T-helper 17 cell (primary cell): ENCODE results near the gene YWHAE. TPM values are rescaled to one million over a fixed set of nuclear protein-coding genes. Genes with fewer than 3 reads are reported as not detected.
"Not testable (repeated sequence)": the region's sequence is repeated elsewhere in the genome, so short reads cannot be mapped to it uniquely, and the experiment has no call there.

Experiments
- ATAC-seq: fragments of 150-1000 bp; cut with Tn5 transposase; 2 replicates; pipeline ENCODE4 v1.10.0; 2021; ENCODE audit warnings: mild to moderate bottlenecking, moderate library complexity
- DNase-seq, 3 donors: peaks; one replicate each; pipeline versions ENCODE4 v3.0.0 to v3.0.0-alpha.2; 2020 to 2021
- H3K9me3 ChIP-seq: one replicate; pipeline ENCODE4 v1.7.0; 2013; ENCODE audit warnings: low read length, mild to moderate bottlenecking; ENCODE audit not compliant: control insufficient read depth, poor library complexity, severe bottlenecking
- H3K27ac Mint-ChIP-seq: one replicate; pipeline ENCODE4 v1.8.0; 2022; ENCODE audit warnings: mild to moderate bottlenecking, moderate library complexity, mixed read lengths
- H3K27me3 Mint-ChIP-seq: one replicate; pipeline ENCODE4 v1.8.0; 2022; ENCODE audit warnings: mixed read lengths
- H3K36me3 Mint-ChIP-seq: one replicate; pipeline ENCODE4 v1.8.0; 2022; ENCODE audit warnings: low read depth, mixed read lengths
- H3K4me1 Mint-ChIP-seq: one replicate; pipeline ENCODE4 v1.8.0; 2022; ENCODE audit warnings: mild to moderate bottlenecking, mixed read lengths
- H3K4me3 Mint-ChIP-seq: one replicate; pipeline ENCODE4 v1.8.0; 2022; ENCODE audit warnings: mild to moderate bottlenecking, moderate library complexity, mixed read lengths
- total RNA-seq, 4 donors: library from RNA in 2 of 4; stranded (reverse) in 2 of 4; gene quantifications; one replicate each; pipeline ENCODE4 v1.2.3 and lab custom pipeline; 2022 to 2026

Gene YWHAE
- total RNA-seq, 2 donors from 2014 or later, result 142 to 146 TPM

- ATAC-seq (no peak), DNase-seq (no peak)
- no peaks in the 10 kb centered on the region for H3K27me3 Mint-ChIP-seq
- H3K27ac Mint-ChIP-seq, result peak overlapping the region; percentile 45
- H3K4me3 Mint-ChIP-seq, result no peak overlapping the region
- H3K4me1 Mint-ChIP-seq, result peaks cover 13% of the 10 kb centered on the region
- no peaks in the 10 kb centered on the region for H3K9me3 ChIP-seq
- H3K36me3 Mint-ChIP-seq, result no peaks in the 10 kb centered on the region
Observed at GRCh38 chr17:1422885-1423284, 22.9 kb upstream of the YWHAE start.

GRCh38 chr17:1421470-1421869, 21.4 kb upstream of the YWHAE start:
- no peaks in the 10 kb centered on the region for H3K9me3 ChIP-seq
- H3K4me1 Mint-ChIP-seq, result peaks cover 13% of the 10 kb centered on the region
- no peak overlapping the region for H3K27ac Mint-ChIP-seq
- ATAC-seq (no peak), DNase-seq (no peak)
- H3K4me3 Mint-ChIP-seq, result no peak overlapping the region
- H3K27me3 Mint-ChIP-seq, result no peaks in the 10 kb centered on the region
- no peaks in the 10 kb centered on the region for H3K36me3 Mint-ChIP-seq

GRCh38 chr17:1420981-1421380, 21.0 kb upstream of the YWHAE start:
- no peak for DNase-seq
- no peaks in the 10 kb centered on the region for H3K9me3 ChIP-seq
- H3K27me3 Mint-ChIP-seq, result no peaks in the 10 kb centered on the region
- no peak overlapping the region for H3K4me3 Mint-ChIP-seq
- H3K36me3 Mint-ChIP-seq, result no peaks in the 10 kb centered on the region
- peaks cover 12% of the 10 kb centered on the region for H3K4me1 Mint-ChIP-seq
- ATAC-seq, result no peak
- no peak overlapping the region for H3K27ac Mint-ChIP-seq

GRCh38 chr17:1420163-1420562, 20.1 kb upstream of the YWHAE start:
- Mint-ChIP-seq H3K4me1 (peaks cover 5% of the 10 kb centered on the region), H3K27ac (no peak overlapping the region), H3K36me3 (no peaks in the 10 kb centered on the region), H3K27me3 (no peaks in the 10 kb centered on the region), H3K4me3 (no peak overlapping the region)
- DNase-seq, result no peak
- no peaks in the 10 kb centered on the region for H3K9me3 ChIP-seq
- ATAC-seq, result no peak

GRCh38 chr17:1418476-1418875, 18.5 kb upstream of the YWHAE start:
- not testable (repeated sequence) for H3K4me3 Mint-ChIP-seq, H3K27me3 Mint-ChIP-seq, DNase-seq, H3K27ac Mint-ChIP-seq, H3K9me3 ChIP-seq, H3K4me1 Mint-ChIP-seq, H3K36me3 Mint-ChIP-seq, ATAC-seq

- no peaks in the 10 kb centered on the region for H3K27me3 Mint-ChIP-seq
- no peaks in the 10 kb centered on the region for H3K9me3 ChIP-seq
- no peak overlapping the region for H3K4me3 Mint-ChIP-seq
- DNase-seq (no peak), ATAC-seq (no peak)
- peaks cover 3% of the 10 kb centered on the region for H3K4me1 Mint-ChIP-seq
- H3K27ac Mint-ChIP-seq, result no peak overlapping the region
- peaks cover 3% of the 10 kb centered on the region for H3K36me3 Mint-ChIP-seq
Observed at GRCh38 chr17:1416414-1416813, 16.4 kb upstream of the YWHAE start.

GRCh38 chr17:1414634-1415033, 14.6 kb upstream of the YWHAE start:
- H3K9me3 ChIP-seq, result no peaks in the 10 kb centered on the region
- H3K4me3 Mint-ChIP-seq, result no peak overlapping the region
- ATAC-seq, result no peak
- peaks cover 3% of the 10 kb centered on the region for H3K4me1 Mint-ChIP-seq
- no peaks in the 10 kb centered on the region for H3K27me3 Mint-ChIP-seq
- H3K27ac Mint-ChIP-seq, result peak overlapping the region; percentile 34
- DNase-seq, result no peak
- peaks cover 3% of the 10 kb centered on the region for H3K36me3 Mint-ChIP-seq

- Mint-ChIP-seq H3K36me3 (peaks cover 3% of the 10 kb centered on the region), H3K4me3 (no peak overlapping the region)
- no peaks in the 10 kb centered on the region for H3K9me3 ChIP-seq
Observed at GRCh38 chr17:1414001-1414574, 14.1 kb upstream of the YWHAE start.

GRCh38 chr17:1413281-1413791, 13.3 kb upstream of the YWHAE start:
- Mint-ChIP-seq H3K27me3 (no peaks in the 10 kb centered on the region), H3K27ac (no peak overlapping the region), H3K4me3 (no peak overlapping the region), H3K36me3 (peaks cover 3% of the 10 kb centered on the region), H3K4me1 (peaks cover 3% of the 10 kb centered on the region)
- DNase-seq (no peak), ATAC-seq (no peak)
- no peaks in the 10 kb centered on the region for H3K9me3 ChIP-seq

More at GRCh38 chr17:1414001-1414574, 14.1 kb upstream of the YWHAE start:
- Mint-ChIP-seq H3K27ac (peak overlapping the region; percentile 34), H3K4me1 (peaks cover 3% of the 10 kb centered on the region), H3K27me3 (no peaks in the 10 kb centered on the region)
- ATAC-seq, result no peak
- no peak for DNase-seq

GRCh38 chr17:1412185-1413110, 12.4 kb upstream of the YWHAE start:
- Mint-ChIP-seq H3K4me3 (no peak overlapping the region), H3K36me3 (peaks cover 3% of the 10 kb centered on the region), H3K27ac (no peak overlapping the region), H3K4me1 (peaks cover 3% of the 10 kb centered on the region), H3K27me3 (no peaks in the 10 kb centered on the region)
- no peaks in the 10 kb centered on the region for H3K9me3 ChIP-seq
- no peak for ATAC-seq
- no peak for DNase-seq

GRCh38 chr17:1402262-1402586, 2.2 kb upstream of the YWHAE start:
- DNase-seq, result no peak
- H3K9me3 ChIP-seq, result peaks cover 2% of the 10 kb centered on the region
- Mint-ChIP-seq H3K4me3 (no peak overlapping the region), H3K27ac (no peak overlapping the region), H3K4me1 (peaks cover 15% of the 10 kb centered on the region), H3K27me3 (no peaks in the 10 kb centered on the region), H3K36me3 (peaks cover 7% of the 10 kb centered on the region)
- ATAC-seq, result no peak

GRCh38 chr17:1398931-1399678, 917 bp downstream of the YWHAE start:
- peak overlapping the region; percentile 100 for H3K4me3 Mint-ChIP-seq
- peak overlapping the region; percentile 98 for H3K27ac Mint-ChIP-seq
- ATAC-seq (peak; percentile 34), DNase-seq (peak in 1 of 3 donors; percentile 44)
- H3K36me3 Mint-ChIP-seq, result peaks cover 9% of the 10 kb centered on the region
- H3K4me1 Mint-ChIP-seq, result peaks cover 22% of the 10 kb centered on the region
- no peaks in the 10 kb centered on the region for H3K27me3 Mint-ChIP-seq
- peaks cover 2% of the 10 kb centered on the region for H3K9me3 ChIP-seq

- ATAC-seq, result no peak
- Mint-ChIP-seq H3K4me1 (peaks cover 28% of the 10 kb centered on the region), H3K36me3 (peaks cover 9% of the 10 kb centered on the region), H3K27ac (peak overlapping the region; percentile 98), H3K27me3 (no peaks in the 10 kb centered on the region), H3K4me3 (peak overlapping the region; percentile 100)
- no peak for DNase-seq
- peaks cover 2% of the 10 kb centered on the region for H3K9me3 ChIP-seq
Observed at GRCh38 chr17:1398028-1398427, 2.0 kb downstream of the YWHAE start.
